Epithelial cell of esophagus (primary cell): ENCODE measurements around the gene SLC35F3.

ENCODE experiments used
- DNase-seq: peaks from one replicate; pipeline ENCODE4 v3.0.0; 2010; ENCODE audit warnings: low read depth
- H3K4me3 ChIP-seq: 2 replicates; pipeline ENCODE4 v1.5.1; 2011; ENCODE audit warnings: mild to moderate bottlenecking, low read length, control low read depth
- TF ChIP-seq, protein P1 (sequence below): IDR thresholded peaks from 2 replicates; pipeline ENCODE4 v1.5.1; 2011; ENCODE audit warnings: low read depth, mild to moderate bottlenecking, low read length, control low read depth, inconsistent platforms; ENCODE audit not compliant: insufficient read depth; ENCODE audit errors: missing control alignments

SLC35F3 gene

DNA sequence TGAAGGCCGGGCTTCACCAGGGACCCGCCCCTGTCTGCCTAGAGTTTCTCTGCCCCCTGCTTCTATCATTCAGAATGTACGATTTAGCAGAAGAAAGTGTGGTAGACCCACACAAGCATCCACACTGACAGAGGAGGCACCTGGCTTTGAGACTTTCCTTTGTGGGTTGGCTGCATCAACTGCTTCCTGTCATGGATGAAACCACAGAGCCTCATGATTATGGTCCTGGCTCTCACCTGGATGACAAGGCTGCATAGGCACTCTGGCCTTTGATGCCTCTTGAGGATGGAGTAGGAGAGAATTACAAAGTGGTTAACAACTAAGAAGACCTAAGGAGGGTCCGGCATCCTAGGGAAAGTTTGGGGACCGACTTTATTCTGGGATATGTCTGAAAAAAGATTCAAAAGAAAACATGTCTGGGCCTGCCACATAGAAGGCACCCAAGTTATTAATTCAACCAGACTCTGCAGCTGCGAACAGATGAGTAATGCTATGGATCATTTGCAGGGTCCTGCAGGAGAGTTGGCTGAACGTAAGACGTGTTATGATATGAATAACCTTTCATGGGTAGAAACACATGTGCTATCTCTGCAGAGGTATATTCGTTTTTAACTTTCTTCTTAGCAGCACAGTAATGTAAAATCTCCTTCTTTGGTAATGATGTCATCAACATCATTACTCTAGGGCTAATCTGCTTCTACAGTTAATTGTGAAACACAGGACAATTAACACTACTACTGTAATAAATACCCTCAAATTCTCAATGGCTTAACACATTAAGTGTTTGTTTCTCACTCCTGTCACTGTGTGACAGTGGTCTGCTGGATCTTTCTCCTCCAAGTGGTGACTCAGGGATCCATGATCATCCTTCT, 136.2 kb downstream of the SLC35F3 start:
- TF ChIP-seq, protein P1, sequence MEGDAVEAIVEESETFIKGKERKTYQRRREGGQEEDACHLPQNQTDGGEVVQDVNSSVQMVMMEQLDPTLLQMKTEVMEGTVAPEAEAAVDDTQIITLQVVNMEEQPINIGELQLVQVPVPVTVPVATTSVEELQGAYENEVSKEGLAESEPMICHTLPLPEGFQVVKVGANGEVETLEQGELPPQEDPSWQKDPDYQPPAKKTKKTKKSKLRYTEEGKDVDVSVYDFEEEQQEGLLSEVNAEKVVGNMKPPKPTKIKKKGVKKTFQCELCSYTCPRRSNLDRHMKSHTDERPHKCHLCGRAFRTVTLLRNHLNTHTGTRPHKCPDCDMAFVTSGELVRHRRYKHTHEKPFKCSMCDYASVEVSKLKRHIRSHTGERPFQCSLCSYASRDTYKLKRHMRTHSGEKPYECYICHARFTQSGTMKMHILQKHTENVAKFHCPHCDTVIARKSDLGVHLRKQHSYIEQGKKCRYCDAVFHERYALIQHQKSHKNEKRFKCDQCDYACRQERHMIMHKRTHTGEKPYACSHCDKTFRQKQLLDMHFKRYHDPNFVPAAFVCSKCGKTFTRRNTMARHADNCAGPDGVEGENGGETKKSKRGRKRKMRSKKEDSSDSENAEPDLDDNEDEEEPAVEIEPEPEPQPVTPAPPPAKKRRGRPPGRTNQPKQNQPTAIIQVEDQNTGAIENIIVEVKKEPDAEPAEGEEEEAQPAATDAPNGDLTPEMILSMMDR: no peak
- peak; percentile 86 for DNase-seq
- no peak overlapping the region for H3K4me3 ChIP-seq

DNA sequence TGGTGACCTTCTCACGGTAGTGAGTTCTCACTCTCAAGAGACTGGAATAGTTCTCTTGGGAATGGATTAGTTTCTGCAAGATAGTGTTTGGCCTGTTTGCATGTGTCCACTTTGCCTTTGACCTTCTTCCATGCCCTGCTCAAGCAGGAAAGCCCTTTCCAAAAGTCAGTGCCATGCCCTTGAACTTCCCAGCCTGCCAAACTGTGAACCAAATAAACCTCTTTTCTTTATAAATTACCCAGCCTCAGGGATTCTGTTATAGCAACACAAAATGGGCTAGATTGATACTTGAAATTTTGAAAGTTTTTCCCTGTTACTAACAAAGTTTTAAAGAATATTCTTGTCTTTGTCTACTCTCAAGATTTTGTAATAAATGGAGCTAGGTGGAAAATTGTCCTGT, 139.6 kb downstream of the SLC35F3 start:
- DNase-seq: no peak
- TF ChIP-seq, protein P1: no peak
- no peak overlapping the region for H3K4me3 ChIP-seq

DNA sequence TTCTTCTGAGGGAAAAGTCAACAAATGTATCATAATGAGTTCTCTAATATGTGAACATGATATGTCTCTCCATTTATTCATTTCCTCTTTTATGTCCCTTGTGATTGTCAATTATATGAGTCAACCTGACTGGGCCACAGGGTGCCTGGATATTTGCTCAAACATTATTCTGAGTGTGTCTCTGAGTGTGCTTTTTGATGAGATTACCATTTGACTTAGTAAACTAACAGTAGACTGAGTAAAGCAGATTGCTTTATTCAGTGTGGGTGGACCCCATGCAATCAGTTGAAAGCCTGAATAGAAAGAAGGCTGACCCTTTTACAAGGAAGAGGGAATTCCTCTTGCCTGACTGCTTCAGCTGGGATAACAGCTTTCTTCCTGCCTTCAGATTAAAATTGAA, 142.6 kb downstream of the SLC35F3 start:
- no peak overlapping the region for H3K4me3 ChIP-seq
- peak; percentile 49 for DNase-seq
- TF ChIP-seq, protein P1: no peak

DNA sequence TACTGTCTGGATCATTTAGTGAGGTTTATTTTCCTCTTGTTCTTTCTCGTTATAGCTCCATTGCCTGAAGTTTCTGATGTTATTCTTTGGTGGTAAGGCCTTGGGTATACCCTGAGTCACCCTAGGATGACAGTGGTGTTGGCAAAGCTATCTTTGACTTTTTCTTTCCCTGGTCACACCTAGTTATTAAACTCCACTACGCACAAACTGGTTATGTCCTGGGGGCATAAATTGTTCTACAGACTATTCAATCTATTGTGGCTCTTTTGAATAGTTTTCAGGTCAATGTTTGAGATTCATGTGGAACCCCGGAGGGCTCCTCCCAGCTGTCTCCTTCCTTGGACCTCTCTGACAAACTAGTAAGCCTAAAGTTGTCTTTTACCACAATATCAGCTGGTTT, 157.7 kb downstream of the SLC35F3 start:
- TF ChIP-seq, protein P1: no peak
- DNase-seq: peak; percentile 82
- H3K4me3 ChIP-seq: no peak overlapping the region

DNA sequence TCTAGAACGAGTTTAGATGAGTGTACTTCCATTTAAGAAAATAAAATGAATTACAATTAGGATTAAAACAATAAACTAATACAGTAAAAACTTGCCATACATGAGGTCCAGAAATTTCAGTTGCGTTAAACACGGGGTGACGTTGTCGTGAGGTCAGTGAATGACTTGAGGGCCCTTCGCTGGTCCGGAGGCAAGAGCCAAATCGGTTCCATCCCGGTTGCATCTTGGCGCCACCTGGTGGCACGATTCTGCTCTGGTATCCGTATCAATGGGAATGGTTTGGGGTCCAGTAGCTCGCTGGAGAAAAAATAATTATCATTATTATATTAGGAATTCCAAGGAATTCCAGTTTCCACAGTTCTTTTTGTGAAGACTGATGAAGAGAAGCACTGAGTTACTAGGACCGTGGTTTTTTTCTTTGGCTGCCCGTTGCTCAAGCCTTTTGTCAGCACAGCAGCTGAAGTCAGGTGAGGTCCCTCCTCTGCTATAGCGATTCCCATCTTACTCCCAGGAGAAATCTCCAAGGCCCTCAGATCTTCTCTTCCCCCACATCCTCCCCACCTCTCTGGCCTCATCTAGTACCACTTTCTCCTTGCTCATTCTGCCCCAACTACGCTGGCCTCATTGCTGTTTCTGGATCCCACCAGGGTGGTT, 161.4 kb downstream of the SLC35F3 start:
- TF ChIP-seq, protein P1: peak; percentile 87
- no peak overlapping the region for H3K4me3 ChIP-seq
- peak; percentile 75 for DNase-seq

DNA sequence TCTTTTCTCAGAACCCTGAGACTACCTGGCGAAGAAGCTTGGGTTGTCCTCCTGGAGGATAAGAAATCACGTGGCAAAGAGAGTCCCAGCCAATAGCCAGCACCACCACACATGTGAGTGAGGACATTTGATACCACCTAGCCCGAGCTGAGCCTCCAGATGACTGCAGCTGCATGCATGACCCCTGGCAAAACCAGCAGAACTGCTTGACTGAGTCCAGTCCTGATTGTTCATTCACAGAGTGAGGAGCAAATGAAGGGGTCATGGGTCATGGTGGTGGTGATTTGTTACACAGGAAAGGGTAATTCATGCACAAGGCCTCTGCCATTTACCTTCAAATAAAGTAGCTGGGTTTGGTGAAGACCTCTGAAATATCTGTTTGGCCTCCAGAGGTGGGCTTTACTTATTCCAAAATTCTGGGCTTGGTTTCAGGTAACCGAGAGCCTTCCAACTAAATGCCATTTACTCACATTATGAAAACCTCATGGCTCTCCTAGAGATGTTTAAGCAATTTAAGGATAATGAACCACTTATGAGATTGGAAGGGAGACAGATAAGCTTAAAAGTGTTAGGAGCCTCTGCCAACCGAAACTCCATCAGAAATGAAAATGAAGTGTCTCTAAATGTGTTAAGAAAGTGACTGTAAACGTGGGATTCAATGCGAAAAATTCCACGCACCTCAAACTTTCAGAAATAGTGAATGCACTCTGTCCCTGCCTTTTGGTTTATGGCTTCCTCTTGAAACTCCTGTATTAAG, 163.3 kb downstream of the SLC35F3 start:
- H3K4me3 ChIP-seq: no peak overlapping the region
- DNase-seq: no peak
- TF ChIP-seq, protein P1: no peak
